HG02943 (cell line): ENCODE measurements around the gene SDK2.
A peak's percentile ranks its signal among the peaks of the same experiment; 100 is the strongest.
"Not testable (repeated sequence)": the region's sequence is repeated elsewhere in the genome, so short reads cannot be mapped to it uniquely, and the experiment has no call there.

ENCODE experiments used
- ATAC-seq: cut with Tn5 transposase; IDR thresholded peaks from one replicate; pipeline ENCODE4 v1.9.1; 2021; ENCODE audit warnings: mild to moderate bottlenecking, low read depth, moderate library complexity; ENCODE audit not compliant: unreplicated experiment

The SDK2 gene

DNA sequence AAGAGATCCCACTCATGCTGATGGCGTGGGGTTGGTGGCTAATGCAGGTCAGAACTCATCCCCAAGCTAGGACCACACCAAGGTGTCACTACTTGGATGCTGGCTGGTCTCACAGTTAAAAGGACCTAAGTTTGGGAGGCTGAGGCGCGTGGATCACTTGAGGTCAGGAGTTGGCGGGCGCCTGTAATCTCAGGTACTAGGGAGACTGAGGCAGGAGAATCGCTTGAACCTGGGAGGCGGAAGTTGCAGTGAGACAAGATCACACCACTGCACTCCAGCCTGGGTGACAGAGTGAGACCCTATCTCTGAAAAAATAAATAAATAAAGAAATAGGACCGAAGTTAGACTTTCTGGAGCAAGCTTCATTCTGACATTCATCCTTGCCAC is 325.8 kb downstream of the SDK2 start:
- ATAC-seq = no peak

DNA sequence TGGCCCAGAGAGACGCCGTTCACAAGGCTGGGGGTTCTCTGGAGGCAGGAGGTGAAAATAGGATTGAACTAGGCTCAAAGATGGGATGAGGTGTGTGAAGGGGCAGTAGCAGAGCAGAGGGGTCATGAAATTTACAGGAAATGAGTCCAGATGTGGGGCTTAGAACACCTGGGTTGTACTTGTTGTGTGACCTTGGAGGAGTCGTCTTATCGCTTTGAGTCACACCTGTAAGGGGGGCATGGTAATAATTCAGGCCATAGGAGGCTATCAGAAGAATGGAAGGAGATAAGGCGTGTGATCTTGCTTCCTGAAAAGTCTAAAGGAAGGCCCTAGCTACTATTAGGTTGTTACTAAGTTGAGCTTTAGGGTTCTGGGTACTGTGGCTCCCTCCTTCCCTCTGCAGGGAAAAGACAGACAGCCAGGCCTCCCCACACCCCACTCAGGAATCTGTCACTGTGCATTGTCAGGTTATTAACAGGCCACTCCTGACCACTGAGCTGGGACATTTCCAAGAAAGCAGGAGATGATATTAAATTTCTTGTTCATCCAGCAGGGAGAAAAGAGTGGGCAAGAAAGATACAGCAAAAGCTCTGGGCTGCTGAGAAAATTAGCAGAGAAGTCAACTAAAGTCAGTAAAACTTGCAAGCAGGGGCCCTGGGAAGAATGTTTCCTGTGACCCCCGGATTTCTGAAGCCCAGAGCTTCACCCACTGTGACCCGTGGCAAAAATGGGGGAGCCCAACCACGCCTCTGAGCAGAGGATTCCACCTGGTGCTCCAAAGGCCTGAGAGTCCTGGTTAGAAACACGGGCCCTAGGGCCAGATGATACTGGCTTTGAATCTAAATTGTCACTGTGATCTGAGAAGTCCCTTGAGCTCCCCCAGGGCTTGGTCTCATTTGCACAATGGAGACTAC is 326.5 kb downstream of the SDK2 start:
- ATAC-seq = peak; percentile 13

DNA sequence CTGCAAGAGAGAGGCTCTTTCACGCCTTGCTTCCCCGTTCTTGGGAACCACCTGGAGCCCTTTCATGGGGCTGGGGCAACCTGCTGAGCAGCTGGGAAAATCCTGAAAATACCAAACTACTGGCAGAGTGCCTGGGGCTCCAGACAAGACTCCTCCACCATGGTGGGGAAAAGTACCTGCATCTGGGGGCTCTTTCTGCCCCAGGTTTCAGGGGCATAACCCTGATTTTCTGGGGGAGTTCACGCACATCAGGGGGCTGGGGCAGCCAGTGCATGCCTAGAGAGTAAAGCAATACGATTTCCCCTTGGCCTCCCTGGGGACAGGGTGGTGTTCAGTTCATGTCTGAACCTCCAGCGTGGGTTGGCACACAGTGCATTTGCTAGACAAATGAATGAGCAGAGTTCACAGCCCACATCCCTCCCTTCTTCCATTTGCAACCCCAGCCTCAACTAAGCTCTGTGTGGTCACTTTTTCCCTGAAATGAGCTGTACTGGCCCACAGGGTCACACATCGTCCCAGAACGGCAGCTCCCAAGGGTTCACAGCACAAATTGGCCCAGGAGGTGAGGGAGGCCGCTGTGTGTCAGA is 327.2 kb downstream of the SDK2 start:
- ATAC-seq = peak; percentile 53

DNA sequence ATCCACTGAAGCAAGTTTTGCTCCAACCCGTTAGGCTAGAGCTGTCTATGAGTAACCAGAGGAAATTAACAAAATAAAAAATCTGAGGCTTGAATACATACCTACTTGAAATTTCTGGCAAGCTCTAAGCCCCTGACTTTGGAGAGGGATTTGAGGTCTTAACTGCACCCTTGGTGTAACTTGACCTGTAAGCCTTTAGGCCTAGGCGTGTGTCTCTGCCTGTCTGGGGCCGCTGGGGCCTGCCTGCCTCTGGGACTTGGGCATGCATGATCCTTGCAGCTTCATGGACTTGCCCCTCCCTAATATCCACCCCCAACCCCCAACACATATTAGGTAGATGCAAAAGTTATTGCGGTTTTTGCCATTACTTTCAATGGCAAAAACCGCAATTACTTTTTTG is 328.8 kb downstream of the SDK2 start:
- ATAC-seq = no peak

DNA sequence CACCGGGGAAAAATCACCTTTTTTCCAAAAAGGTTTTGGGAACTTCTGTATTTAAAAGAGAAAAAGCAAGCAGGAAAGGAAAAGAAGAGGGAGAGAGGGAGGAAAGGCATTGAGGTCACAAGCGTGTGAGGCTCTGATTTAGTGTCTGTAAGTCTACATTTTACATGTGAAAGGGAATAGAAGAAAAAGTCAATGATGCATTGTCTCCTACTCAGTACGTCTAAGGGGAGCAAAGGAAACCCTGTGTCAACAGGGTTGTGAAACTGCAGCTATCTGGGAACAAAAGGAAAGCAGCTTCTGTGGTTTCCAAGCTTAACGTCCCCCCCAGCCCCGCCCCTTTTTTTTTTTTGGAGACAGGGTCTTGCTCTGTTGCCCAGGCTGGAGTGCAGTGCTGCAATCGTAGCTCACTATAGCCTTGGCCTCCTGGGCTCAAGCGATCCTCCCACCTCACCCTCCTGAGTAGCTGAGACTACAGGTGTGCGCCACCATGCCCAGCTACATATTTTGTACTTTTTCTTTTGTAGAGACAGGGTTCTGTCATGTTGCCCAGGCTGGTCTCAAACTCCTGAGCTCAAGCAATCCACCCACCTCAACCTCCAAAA is 330.6 kb downstream of the SDK2 start:
- no peak for ATAC-seq

DNA sequence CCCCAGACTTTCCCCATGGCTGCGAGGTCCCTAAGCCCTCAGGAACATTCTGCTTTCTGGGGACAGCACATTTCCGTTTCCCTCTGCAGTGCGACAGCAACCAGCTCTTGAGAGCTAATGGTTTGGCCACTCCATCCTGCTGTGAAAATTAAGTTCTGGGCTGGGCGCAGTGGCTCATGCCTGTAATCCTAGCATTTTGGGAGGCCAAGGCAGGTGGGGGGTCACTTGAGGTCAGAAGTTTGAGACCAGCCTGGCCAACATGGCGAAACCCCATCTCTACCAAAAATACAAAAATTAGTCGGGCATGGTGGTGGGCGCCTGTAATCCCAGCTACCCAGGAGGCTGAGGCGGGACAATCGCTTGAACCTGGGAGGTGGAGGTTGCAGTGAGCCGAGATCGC is 331.4 kb downstream of the SDK2 start:
- ATAC-seq = not testable (repeated sequence)

DNA sequence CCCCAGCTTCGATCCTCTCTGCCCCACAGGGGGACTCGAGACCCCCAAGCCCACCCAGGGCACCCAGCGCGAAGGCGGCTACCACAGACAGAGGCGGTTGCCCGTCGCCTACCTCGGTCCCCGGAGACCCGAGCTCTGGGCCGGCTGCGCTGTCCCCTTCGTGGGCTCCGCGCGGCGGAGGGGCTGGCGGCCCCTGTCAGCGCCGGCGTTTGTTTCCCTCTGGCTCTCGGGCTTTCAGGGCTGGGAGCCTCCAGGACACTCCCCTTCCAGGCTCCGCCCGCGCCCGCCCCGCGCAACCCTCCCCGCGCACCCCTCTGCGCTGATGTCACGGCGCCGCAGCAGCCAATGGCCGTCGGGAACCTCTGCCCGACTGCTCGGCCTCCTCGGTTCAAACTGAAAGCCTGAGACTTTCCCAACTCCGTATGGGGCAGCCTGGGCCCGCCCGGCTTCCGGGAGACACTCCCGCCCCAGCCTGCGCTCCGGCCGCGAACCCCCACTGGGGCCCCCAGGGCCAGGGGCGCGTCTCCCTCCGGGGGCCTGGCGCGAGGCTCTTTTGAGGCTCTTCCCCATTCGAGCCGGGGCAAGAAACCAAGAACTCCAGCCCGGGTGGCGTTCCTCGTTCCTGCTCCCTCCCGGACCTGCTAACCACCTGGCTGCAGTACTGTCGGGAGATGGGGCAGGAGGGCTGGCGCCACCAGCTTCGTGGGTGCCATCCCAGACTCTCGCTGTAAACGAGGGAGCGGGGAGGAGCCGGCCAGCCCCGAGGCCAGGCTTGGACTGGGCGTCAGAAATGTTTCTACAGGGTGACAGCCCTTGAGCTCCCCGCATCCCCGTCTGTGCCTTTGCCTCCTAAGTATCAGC is 332.2 kb downstream of the SDK2 start, which contains the start of gene CDC42EP4:
Gene CDC42EP4, minus strand, starts transcription at position 221 of the 861 bp plus-strand sequence. CDS start 25,501 bp downstream, outside the sequence.
- ATAC-seq = peak; percentile 79

DNA sequence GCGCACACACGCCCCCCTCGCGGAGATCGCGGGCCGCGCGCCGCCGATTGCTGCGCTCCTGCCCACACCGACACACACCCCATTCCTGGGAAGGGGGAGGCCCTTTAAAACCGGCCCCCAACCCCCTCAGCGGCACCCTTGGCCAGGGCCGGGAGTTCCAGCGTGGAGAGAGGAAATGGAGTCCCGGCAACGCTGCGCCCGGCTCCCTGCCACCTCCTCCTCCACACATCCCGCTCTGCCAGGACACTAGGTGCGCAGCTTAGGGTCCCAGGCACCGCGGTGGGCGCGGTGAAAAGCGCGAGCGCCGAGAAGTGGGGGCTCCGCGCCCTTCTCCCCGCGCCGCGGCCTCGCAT is 332.8 kb downstream of the SDK2 start:
- peak; percentile 13 for ATAC-seq

DNA sequence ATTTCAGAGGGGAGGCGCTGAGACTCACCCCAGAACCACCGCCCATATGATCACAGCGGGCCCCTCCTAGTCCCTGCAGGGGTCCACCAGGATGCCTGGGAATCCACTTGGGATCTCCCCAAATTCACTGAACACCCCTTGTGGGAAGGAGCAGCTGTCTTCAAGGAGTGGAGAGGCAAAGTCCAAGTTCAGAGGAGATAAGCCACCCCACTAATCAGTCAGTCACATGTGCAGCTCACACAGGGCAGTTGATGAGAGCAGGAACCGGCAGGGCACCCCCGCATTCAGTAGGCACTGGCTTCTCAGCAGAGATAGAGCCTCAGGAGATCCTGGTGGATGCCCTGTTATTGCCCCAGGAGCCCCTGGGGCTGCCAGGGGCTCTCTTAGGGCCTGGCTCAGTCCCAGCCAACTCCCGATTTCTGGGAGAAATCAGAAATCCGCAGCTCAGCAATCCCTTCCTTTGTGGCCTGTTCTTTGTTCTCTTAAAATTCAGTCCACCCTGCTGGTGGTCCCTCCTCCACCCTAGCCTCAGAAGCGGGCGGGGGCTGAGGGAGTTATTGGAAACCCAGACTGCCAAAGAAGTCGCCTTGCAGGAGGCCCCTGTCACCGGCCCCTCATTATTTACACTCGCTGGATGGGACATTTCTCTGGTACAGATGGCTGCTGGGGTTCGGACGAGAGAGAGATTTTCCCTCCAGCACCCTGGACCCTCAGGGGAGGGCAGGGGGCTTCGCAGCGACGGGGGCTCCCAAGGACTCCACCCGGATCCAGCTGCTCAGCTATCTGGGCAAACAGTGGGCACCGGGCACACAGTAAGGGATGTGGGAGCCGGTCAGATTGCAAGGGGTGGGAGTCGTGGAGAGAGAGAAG is 334.3 kb downstream of the SDK2 start:
- ATAC-seq = no peak

DNA sequence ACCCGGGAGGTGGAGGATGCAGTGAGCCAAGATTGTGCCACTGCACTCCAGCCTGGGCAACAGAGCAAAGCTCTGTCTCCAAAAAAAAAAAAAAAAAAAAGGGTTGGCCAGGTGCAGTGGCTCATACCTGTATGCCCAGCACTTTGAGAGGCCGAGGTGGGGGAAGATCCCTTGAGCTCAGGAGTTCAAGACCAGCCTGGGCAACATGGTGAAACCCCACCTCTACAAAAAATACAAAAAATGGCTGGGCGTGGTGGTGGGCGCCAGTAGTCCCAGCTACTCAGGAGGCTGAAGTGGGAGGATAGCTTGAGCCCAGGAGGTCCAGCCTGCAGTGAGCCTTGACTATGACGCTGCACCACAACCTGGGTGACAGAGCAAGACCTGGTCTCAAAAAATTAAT is 335.3 kb downstream of the SDK2 start:
- not testable (repeated sequence) for ATAC-seq

DNA sequence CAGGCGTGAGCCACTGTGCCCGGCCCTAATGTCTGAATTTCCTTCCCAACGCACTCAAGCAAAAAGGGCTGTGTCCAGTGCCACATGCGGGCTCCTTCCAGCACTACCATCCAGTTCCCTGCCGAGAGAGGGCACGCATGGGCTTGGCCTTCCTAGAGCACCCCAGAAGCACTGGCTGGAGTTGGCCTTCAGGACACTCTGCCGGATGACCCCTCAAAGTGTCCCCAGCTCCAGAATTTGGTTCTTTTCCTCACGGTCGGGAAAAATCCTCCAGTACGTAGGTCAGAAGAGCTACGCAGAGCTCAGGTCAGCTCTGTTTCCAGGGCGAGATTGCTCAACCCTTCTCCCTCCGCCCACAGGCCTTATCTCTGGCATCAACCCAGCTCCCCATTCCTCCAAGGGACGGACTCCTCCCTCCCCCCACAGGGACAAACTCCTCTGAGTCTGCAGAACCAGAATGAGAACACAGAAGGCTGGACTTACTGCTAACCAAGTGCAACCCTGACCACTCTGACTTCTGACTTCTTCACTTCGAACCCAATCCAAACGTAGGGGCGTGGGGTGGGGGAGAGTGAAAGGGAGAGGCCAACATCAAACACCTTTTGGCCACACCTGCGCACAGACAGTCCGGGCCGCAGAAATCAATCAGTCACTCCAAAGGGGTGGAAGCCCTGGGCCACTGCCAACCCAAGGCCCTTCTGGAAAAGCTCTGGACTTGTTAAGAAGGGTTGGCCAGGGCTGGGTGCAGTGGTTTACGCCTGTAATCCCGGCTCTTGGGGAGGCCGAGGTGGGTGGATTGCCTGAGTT is 336.0 kb downstream of the SDK2 start:
- no peak for ATAC-seq

DNA sequence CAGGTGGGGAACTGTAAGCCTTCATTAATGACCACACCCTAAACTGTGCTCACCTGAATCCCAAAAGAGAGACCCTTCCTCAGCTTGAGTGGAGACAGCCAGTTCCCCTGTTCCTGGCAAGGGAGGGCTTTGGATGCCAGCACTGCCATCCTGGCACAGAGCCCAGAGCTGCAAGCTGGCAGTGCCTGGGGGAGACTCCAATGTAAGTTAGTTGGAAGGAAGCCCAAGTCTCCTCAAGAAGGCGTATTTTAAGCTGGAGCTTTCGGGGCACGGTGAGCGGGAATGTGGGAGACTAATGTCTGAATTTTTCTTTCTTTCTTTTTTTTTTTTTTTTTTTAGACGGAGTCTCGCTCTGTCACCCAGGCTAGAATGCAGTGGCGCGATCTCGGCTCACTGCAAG is 337.1 kb downstream of the SDK2 start:
- ATAC-seq = no peak

DNA sequence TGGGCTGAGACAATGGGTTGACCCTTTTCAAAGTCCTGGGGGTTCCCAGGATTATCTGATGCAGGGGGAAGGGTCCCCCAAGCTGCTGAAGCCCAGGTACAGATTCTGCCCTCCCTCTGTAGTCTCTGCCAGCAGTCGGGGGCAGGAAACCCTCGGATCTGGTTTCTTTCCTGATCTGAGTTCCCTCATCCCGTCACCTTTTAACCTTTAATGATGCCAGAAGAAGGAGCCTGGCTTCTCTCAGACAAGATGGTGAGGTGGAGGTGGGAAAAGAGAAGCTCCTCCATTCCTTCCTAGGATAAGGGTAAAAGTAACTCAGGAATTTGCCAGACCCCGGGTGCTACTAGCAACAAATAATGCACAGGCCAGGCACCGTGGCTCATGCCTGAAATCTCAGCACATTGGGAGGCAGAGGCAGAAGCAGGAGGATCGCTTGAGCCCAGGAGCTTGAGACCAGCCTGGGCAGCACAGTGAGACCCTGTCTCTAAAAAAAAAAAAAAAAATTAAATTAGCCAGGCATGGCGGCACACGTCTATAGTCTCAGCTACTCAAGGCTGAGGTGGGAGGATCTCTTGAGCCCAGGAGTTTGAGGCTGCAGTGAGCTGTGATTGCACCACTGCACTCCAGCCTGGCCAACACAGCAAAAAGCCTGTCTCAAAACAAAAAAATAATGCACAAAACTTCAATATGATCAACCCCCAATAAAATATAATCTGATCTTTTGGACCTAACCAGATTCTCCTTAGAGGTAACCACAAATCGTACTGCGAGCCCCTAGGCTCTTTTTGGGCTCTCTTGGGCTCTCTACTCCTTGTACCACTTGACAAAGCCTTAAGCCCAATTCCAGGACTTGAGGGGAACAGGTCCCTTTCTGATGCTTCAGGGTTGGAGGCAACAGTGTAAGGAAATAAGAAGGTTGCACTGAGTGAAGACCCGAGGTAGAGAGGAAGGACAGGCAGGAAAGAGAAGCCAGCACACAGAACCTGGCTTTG is 338.1 kb downstream of the SDK2 start:
- no peak for ATAC-seq

DNA sequence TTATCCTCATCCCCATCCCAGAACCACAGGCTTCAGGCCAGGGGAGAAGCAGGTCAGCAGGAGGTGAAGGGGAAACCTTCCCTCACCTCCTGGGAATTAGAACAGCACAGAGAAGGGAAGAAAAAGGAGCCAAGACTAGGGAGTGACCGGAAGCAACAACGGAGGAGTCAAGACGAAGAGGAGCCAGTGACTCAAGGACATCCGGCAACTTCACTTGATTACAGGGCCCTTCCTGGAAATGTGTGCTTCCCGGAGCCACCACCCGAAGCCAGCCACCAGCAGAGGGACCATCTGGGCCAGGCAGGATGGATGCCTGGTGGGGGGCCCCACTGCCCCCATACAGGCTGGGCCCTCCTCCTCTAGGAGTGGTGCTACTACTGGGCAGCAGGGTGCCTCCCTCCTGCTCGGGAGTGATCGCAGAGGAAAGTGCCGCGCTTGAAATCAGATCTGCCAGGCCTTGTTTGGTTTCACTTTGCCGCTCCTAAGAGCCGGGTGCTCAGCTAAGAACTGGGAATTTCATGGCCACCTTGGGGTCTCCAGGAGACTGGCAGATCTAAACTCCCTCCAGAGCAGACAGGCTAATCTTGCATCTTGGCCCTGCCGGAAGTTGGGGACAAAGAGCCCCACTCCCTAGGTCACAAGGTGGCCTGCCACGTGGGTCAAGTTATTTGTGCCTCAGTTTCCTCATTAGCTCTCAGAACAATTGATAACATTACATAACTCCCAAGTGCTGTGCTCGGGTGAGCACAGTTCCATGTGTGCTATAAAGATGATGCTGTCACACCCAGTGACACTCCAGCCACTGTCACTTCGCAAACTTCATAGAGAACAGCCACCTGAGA is 339.1 kb downstream of the SDK2 start:
- no peak for ATAC-seq

DNA sequence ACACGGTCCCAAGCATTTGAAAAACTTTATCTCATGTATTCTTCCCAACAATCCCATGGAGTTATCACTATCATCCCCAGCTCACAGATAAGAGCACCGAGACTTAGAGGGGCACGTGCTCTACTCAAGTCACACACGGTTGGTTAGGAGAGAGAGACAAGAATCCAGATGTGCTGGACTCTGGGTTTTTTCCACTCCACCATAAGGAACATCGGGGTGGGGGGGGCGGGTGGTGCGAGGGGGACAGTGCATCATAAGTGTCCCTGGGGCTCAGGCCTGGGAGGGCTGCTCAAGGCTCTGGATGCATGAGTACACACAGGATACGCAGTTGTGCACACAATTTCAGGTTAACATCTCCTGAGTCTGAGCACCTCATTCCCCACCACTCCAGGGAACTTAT is 339.8 kb downstream of the SDK2 start:
- no peak for ATAC-seq

DNA sequence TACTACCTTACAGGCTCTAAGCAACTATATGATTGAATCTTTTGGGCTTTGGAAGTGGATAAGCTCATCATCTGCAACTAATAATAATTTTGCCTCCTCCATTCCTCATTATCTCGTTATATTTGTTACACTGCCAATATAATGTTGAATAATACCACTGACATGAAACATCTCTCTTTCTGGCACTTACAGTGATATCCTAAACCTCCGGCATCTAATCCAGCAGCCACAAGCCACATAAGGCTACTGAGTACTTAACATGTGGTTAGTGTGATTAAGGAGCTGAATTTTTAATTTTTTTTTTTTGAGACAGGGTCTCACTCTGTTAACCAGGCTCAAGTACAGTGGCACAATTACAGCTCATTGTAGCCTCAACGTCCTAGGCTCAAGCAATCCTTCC is 342.1 kb downstream of the SDK2 start:
- no peak for ATAC-seq

DNA sequence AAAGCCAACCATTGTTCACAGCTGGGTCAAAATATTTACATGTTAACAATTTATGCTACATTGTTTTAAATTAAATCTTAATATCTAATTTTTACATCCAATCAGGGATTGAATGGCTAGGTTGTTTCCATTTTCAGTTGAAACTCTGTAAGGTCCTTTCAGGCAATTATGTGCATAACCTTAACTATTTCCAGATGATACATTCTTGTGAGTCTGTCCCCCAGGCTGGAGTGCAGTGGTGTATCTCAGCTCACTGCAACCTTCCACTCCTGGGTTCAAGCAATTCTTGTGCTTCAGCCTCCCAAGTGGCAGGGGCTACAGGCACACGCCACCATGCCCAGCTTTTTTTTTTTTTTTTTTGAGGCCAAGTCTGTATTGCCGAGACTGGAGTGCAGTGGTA is 342.9 kb downstream of the SDK2 start:
- ATAC-seq = no peak
